Fibroblast of villous mesenchyme (primary cell): ENCODE data around the gene TMEM184A. TPM values are rescaled to one million over a fixed set of nuclear protein-coding genes. Genes with fewer than 3 reads are reported as not detected.

Experiments
- DNase-seq: peaks from one replicate; pipeline ENCODE4 v3.0.0-alpha.2; 2010; ENCODE audit warnings: low read depth
- H3K4me3 ChIP-seq: 2 replicates; pipeline ENCODE4 v1.5.1; 2011; ENCODE audit warnings: low read depth, mild to moderate bottlenecking, low read length
- total RNA-seq: library from RNA; depleted of rRNA; stranded (reverse); fragments of >200 nt; gene quantifications from 2 replicates; pipeline ENCODE4 v1.2.3, GENCODE V29; 2012
- TF ChIP-seq, protein P1 (sequence below): IDR thresholded peaks from 2 replicates; pipeline ENCODE4 v1.5.1; 2012; ENCODE audit warnings: low read depth, mild to moderate bottlenecking, low read length; ENCODE audit not compliant: insufficient read depth

TMEM184A gene
- total RNA-seq: 0.64 and 0.86 TPM in 2 replicates

DNA sequence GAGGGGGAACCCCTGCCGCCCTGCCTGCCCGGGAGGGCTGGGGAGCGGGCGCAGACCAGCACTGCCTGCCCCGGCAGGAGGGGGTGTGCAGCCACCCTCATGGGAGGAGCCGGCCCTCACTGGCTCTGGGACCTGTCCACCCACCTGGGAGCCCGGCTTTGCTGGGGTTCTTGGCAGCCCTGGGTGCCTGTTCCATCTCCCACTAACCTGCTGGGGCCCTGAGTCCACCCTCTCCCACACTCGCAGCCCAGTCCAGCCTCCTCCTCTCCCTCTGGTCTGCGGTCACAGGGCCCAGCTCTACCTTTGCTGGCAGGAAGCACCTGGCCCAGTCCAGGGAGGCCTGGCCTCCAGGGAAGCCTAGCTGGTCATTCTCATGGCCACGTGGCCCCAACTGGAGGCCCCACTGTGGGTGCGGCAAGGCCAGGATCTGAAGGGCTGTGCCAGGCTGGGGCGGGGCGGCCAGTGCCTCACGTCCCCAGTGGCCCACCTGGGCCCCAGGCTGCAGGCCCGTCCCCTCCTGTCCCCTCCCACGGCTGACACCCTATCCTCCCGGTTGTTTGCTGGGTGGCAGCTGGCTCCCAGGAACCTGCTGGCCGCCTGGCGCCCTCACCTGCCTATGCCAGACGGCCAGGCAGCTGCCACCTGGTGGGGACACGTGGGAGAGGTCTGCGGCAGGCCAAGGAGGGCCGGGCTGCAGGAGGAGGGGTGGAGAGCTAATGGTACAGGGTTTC is at the start of gene TMEM184A:
Gene TMEM184A, minus strand, starts transcription at position 393 of the 731 bp plus-strand sequence. CDS start 721 bp downstream, outside the sequence.
- no peak for DNase-seq
- TF ChIP-seq, protein P1, sequence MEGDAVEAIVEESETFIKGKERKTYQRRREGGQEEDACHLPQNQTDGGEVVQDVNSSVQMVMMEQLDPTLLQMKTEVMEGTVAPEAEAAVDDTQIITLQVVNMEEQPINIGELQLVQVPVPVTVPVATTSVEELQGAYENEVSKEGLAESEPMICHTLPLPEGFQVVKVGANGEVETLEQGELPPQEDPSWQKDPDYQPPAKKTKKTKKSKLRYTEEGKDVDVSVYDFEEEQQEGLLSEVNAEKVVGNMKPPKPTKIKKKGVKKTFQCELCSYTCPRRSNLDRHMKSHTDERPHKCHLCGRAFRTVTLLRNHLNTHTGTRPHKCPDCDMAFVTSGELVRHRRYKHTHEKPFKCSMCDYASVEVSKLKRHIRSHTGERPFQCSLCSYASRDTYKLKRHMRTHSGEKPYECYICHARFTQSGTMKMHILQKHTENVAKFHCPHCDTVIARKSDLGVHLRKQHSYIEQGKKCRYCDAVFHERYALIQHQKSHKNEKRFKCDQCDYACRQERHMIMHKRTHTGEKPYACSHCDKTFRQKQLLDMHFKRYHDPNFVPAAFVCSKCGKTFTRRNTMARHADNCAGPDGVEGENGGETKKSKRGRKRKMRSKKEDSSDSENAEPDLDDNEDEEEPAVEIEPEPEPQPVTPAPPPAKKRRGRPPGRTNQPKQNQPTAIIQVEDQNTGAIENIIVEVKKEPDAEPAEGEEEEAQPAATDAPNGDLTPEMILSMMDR: peak; percentile 29
- no peak within 1 kb of the TSS for H3K4me3 ChIP-seq

DNA sequence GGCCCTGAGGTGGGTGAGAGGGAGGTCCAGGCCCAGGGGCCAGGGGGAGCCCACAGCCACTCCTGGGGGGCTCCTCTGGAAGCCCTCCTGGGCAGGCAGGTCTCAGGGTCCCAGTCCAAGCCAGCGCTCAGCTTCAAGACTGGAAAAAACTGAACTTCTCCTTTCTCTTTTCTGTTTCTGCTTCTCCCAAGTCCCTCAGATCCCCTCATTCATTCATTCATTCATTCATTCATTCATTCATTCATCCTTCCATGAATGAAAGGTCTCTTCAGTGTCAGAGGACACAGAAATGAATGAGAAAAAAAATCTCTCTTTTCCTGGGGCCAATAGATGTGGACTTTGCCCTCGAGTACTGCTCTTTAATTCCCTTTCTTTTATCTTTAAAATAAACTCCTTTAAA is 48.4 kb upstream of the TMEM184A start:
- DNase-seq: no peak
- no peak overlapping the region for H3K4me3 ChIP-seq
- TF ChIP-seq, protein P1: no peak

DNA sequence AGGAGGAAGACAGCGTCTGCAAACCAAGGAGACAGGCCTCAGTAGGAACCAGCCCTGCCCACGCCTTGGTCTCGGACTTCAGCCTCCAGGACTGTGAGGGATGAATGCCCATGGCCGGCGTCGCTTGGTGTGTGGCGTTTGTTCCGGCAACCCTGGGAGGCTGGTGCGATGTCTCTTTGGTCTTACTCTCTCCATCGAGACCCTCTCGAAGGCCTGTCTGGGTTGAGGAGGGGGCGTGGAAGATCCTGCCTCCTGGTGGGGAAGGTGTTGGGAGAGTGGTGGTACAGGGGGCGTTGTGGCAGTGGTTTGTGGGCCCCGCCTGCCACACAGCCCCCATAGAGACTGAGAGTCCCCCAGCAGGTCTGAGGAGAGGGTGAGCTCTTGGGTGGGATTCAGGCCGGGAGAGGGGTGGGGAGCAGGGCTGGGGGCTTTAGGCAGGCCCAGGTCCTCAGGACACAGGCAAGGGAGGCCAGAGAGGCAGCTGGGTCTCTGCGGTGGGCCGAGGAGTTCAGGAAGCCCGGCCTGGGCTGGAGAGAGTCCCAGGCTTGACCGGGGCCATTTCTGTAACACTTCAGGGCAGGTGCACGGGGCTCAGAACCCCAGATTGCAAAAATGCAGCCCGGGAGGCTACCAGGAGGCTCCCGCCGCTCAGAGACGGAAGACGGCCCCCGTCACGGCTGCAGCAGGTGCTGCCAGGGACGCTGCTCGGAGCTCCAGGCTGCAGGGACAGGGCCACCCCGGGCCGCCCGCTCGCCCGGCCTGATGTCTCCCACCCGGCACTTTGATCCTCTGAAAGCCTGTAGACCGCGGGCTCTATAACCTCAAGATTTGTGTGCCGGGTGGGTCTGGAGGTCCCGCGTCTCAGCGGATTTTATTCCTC is 47.6 kb upstream of the TMEM184A start:
- no peak overlapping the region for H3K4me3 ChIP-seq
- TF ChIP-seq, protein P1: no peak
- no peak for DNase-seq

DNA sequence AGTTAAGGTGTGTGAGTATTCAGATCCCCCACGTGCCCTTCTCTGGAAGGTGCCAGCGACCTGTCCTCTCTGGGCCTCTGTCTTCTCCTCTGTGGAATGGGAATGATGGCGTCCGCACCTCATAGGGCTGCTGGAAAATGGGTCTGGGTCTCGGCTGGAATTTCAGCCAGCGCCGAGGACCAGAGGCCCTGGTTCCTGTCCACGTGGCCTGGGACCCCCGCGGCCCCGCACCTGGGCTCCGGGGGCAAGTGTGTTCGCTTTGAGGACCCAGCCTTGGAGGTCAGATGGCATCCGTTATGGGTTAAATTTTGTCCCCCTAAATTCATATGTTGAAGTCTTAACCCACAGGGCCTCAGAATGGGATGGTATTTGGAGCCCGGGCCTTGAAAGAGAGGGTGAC is 46.4 kb upstream of the TMEM184A start:
- TF ChIP-seq, protein P1: no peak
- DNase-seq: no peak
- no peak overlapping the region for H3K4me3 ChIP-seq

DNA sequence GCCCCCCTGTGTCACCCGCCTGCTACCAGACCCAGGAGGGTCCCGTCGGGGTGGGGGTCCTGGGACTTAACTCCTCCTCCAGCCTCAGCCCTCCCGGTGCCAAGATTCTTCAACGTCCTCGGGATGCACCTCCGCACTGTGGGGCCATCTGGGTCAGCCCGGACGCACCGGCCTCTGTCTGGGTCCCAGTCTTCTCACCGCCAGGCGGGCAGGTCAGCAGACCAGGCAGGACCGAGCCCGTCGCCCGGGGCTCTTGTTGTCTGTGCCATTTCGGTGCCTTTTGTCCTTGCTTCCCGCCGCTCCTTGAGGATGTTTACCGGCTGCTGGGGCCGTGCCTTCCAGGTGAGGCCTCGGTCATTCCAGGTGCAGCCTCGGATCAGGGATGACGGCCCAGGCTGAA is 46.0 kb upstream of the TMEM184A start:
- DNase-seq: no peak
- H3K4me3 ChIP-seq: no peak overlapping the region
- TF ChIP-seq, protein P1: no peak

DNA sequence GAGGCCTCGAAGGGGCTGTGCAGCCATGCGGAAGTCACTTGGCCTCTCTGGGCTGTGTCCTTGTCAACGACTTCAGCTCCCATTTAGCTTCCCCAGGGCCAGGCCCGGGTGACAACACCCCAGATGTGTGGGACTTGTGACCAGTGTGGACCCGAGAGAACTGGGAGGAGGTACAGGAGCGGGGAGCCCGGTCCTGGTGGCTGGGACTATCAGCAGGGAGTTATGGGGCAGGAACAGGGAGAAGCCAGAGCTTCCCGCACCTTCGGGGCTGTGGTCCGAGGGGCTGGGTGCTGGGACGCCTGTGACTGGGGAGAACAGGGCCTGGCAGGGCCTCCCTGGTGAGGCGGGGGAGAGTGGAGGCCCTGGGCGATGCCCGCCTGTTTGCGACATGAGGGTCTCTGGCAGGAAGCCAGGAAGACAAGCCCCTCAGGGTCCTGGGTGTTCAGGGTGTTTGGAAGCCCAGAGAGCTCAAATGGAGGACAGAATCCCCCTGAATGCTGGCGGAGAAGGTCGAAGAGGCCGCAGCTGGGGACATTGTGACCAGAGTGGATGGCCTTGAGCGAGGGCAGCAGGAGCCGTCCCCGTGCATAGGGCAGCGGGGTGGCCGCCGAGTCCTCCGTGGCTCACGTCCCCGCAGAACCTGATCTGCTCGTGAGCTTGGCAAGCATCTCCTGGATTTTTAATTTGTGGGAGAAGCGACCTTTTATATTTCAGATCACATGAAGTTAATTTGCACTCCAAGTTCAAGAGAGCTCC is 43.8 kb upstream of the TMEM184A start:
- DNase-seq: no peak
- H3K4me3 ChIP-seq: no peak overlapping the region
- TF ChIP-seq, protein P1: no peak
